K562 (cell line): Measurements from ENCODE around the gene NQO2. TPM values are rescaled to one million over a fixed set of nuclear protein-coding genes. Genes with fewer than 3 reads are reported as not detected.

Experiments
- ATAC-seq: fragments of 200-7000 bp; cut with Tn5 transposase; 3 replicates; pipeline ENCODE4 v1.9.1; 2020; ENCODE audit warnings: moderate library complexity
- BruUV-seq: library from RNA; stranded (reverse); fragments of 400-500 nt; replicated peaks from 2 replicates; lab custom pipeline; 2021; lab: Mats Ljungman, UMichigan
- CTCF ChIA-PET: fragments of 300-600 bp; formaldehyde crosslinking; extraction: SDS; loops from one replicate; lab custom pipeline; 2021; ENCODE audit warnings: low intra/inter-chr PET ratio; lab: Yijun Ruan, JAX
- POLR2A ChIA-PET: fragments of 300-600, 350-650 bp; sonication (Branson Sonifier 250); formaldehyde crosslinking; extraction: SDS; loops from one replicate; lab custom pipeline; 2021; ENCODE audit warnings: antibody characterized with exemption, inconsistent platforms; lab: Yijun Ruan, JAX
- DNase-seq, 4 experiments: peaks; one replicate each; pipeline versions ENCODE4 v3.0.0 to v3.0.0-alpha.2; 2011 to 2018; ENCODE audit warnings: low spot score in 3 of 4, mixed read lengths in 3 of 4; ENCODE audit errors: extremely low read depth in 1 of 4
- FAIRE-seq: peaks from 2 replicates; lab custom pipeline; 2011; peaks lifted over from hg19 to GRCh38; lab: Jason Lieb, UNC
- H2AFZ ChIP-seq: 2 replicates; pipeline ENCODE4 v1.6.0; 2011; ENCODE audit warnings: low read depth, low read length, control low read depth, inconsistent platforms
- H3K27ac ChIP-seq: fragments of 200-600 bp; 3 replicates; pipeline ENCODE4 v1.8.0; 2011; ENCODE audit warnings: low read depth, mild to moderate bottlenecking, control low read depth, inconsistent platforms, low read length, moderate library complexity, mixed read lengths; ENCODE audit errors: extremely low read depth
- H3K27me3 ChIP-seq, 2 experiments: fragments of 300-600 bp in 1 of 2; 2 replicates in 1 of 2; 3 replicates in 1 of 2; pipeline versions ENCODE4 v1.6.0 to v1.8.0; 2011; ENCODE audit warnings: inconsistent platforms in 2 of 2, low read length in 2 of 2, mild to moderate bottlenecking in 1 of 2, mixed read lengths in 1 of 2, moderate library complexity in 1 of 2; ENCODE audit not compliant: control insufficient read depth in 2 of 2, insufficient read depth in 2 of 2
- H3K36me3 ChIP-seq: fragments of 300-600 bp; 3 replicates; pipeline ENCODE4 v1.8.0; 2011; ENCODE audit warnings: mild to moderate bottlenecking, low read length, inconsistent platforms; ENCODE audit not compliant: control insufficient read depth, insufficient read depth
- H3K4me1 ChIP-seq, 2 experiments: fragments of 200-600 bp in 1 of 2; replicated peaks in 1 of 2; 2 replicates in 1 of 2; 3 replicates in 1 of 2; pipeline versions ENCODE4 v1.5.1 to v1.8.0; 2011; ENCODE audit warnings: inconsistent platforms in 2 of 2, low read length in 2 of 2, mild to moderate bottlenecking in 1 of 2, mixed read lengths in 1 of 2, moderate library complexity in 1 of 2; ENCODE audit not compliant: control insufficient read depth in 2 of 2, insufficient read depth in 2 of 2
- H3K4me2 ChIP-seq: 2 replicates; pipeline ENCODE4 v1.6.1; 2011; ENCODE audit warnings: low read length, control low read depth, inconsistent platforms, mixed read lengths; ENCODE audit not compliant: insufficient read depth
- H3K4me3 ChIP-seq: fragments of 200-600 bp; sonication (generic), shearing (Covaris generic); 2 replicates; pipeline ENCODE4 v1.5.1; 2016; ENCODE audit warnings: control low read depth, inconsistent platforms
- H3K79me2 ChIP-seq: fragments of 200-600 bp; 3 replicates; pipeline ENCODE4 v1.8.0; 2011; ENCODE audit warnings: low read length, inconsistent platforms; ENCODE audit not compliant: control insufficient read depth, insufficient read depth
- H3K9ac ChIP-seq, 2 experiments: 2 replicates each; pipeline versions ENCODE4 v1.6.0 to v1.6.1; 2011; ENCODE audit warnings: low read depth in 2 of 2, low read length in 2 of 2, control low read depth in 1 of 2, inconsistent platforms in 1 of 2, mild to moderate bottlenecking in 1 of 2, mixed read lengths in 1 of 2; ENCODE audit not compliant: insufficient read depth in 1 of 2
- H3K9me1 ChIP-seq: one replicate; pipeline ENCODE4 v1.6.0; 2011; ENCODE audit warnings: inconsistent platforms, mild to moderate bottlenecking, low read length, moderate library complexity; ENCODE audit not compliant: control insufficient read depth, insufficient read depth
- H3K9me3 ChIP-seq: replicated peaks from 2 replicates; pipeline ENCODE4 v1.5.1; 2011; ENCODE audit warnings: low read depth, low read length, inconsistent platforms; ENCODE audit not compliant: control insufficient read depth, insufficient read depth
- H4K20me1 ChIP-seq: replicated peaks from 2 replicates; pipeline ENCODE4 v1.6.1; 2011; ENCODE audit warnings: low read length, inconsistent platforms, mixed read lengths; ENCODE audit not compliant: control insufficient read depth, insufficient read depth
- VEZF1 ChIP-seq: fragments of 200-800 bp; sonication (Bioruptor generic); IDR thresholded peaks from 2 replicates; pipeline ENCODE4 v1.6.1; 2017; ENCODE audit warnings: missing genetic modification characterization, missing compliant biosample characterization
- WGBS: fragments of 100-300 bp; shearing (Covaris generic); methylation state at CpG from one replicate; pipeline ENCODE4 v1.1.6; 2016; ENCODE audit warnings: low coverage, mixed read lengths; ENCODE audit not compliant: insufficient coverage; ENCODE audit errors: missing lambda C conversion rate; 5-methylcytosine and 5-hydroxymethylcytosine counted together
- in situ Hi-C: fragments of 300-500 bp; cut with MboI; formaldehyde crosslinking; loops from 4 replicates; pipeline ENCODE4 v1.15.0; 2018; ENCODE audit warnings: inconsistent platforms, mixed read lengths
- intact Hi-C: fragments of 100-400 bp; cut with micrococcal nuclease; formaldehyde crosslinking; loops from 2 replicates; pipeline ENCODE4 v1.14.2; 2022
- polyA plus RNA-seq, 8 experiments: library from polyadenylated mRNA; depleted of rRNA in 4 of 8; stranded (reverse) in 5 of 8; unstranded in 3 of 8; fragments of >200 nt; fragmentation: Nextera tagmentation in 2 of 8; fragmentation: Illumina TruSeq in 1 of 8; extraction: Ambion mirVana in 2 of 8; extraction: Trizol in 1 of 8; gene quantifications; 2 replicates each; pipeline versions ENCODE4 v1.2.1 to v1.2.3, GENCODE V29; 2011 to 2014; ENCODE audit warnings: inconsistent platforms in 1 of 8, missing spikeins in 1 of 8
- total RNA-seq, 7 experiments: library from RNA; depleted of rRNA in 6 of 7; stranded (reverse); fragments of >200 nt in 6 of 7; fragmentation: Illumina TruSeq in 2 of 7; extraction: Trizol in 2 of 7; gene quantifications; 2 replicates each; pipeline versions ENCODE4 v1.2.1 to v1.2.3, GENCODE V29; 2011 to 2021; ENCODE audit warnings: low replicate concordance in 1 of 7
- TF ChIP-seq, protein P1 (sequence below): sonication (generic); formaldehyde crosslinking; IDR thresholded peaks from 2 replicates; pipeline ENCODE4 v1.8.0; 2022; ENCODE audit warnings: mild to moderate bottlenecking, missing genetic modification reagents, borderline replicate concordance
- TF ChIP-seq, protein P2 (sequence below), 2 experiments: fragments of 450-650 bp in 1 of 2; sonication (generic) in 1 of 2; formaldehyde crosslinking in 1 of 2; IDR thresholded peaks; 2 replicates each; pipeline versions ENCODE4 v1.7.1 to v1.9.0; 2016 to 2022; ENCODE audit warnings: inconsistent platforms in 1 of 2, mild to moderate bottlenecking in 1 of 2, missing genetic modification reagents in 1 of 2
- TF ChIP-seq, protein P3 (sequence below): fragments of 450-650 bp; conservative IDR thresholded peaks from 2 replicates; pipeline ENCODE4 v1.6.1; 2016; ENCODE audit warnings: missing genetic modification characterization, low read depth, mild to moderate bottlenecking, control low read depth, missing compliant biosample characterization

NQO2 gene
- total and polyA plus RNA-seq, 9 of the 15 experiments (the other 6 are each of a cell fraction or from before 2014, with no cell fraction given), result 54.6 to 214 (median 116) TPM

DNA sequence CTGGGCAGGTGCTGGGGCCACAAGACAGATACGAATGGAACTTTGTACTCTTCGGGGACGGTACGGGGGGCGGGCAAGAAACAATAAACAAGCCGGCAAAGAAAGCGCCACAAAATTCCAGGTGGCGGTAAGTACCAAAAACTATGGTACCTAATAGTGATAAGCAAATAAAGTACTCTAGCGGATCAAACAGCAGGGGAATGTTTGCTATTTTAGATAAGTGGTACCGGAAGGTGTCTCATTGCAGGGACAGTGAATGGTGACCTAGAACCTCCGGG is 53.5 kb downstream of the NQO2 start:
- DNase-seq, result no peak
- Histone ChIP-seq H3K4me1 (peaks cover 33 to 35% of the 10 kb centered on the region in 2 experiments), H2AFZ (peak overlapping the region; percentile 94), H3K9ac (peak overlapping the region; percentile 74 to 96), H3K27ac (peak overlapping the region; percentile 80), H3K9me3 (no peaks in the 10 kb centered on the region), H3K36me3 (no peaks in the 10 kb centered on the region), H3K27me3 (no peaks in the 10 kb centered on the region), H3K9me1 (no peaks in the 10 kb centered on the region), H4K20me1 (no peaks in the 10 kb centered on the region), H3K4me3 (peak overlapping the region; percentile 66), H3K79me2 (peaks cover 8% of the 10 kb centered on the region; the same call in 2 of the 3 replicates), H3K4me2 (peak overlapping the region; percentile 84)
- ATAC-seq, result no peak; the same call in 2 of the 3 replicates
- ChIA-PET POLR2A (interaction anchor here (0.6 to 2.8 kb wide), 19 partner anchors 8 to 262 kb away, joined by 3 to 24 read pairs (median 7); partner anchors contain the start of genes SERPINB1 and SERPINB9), CTCF (interaction anchor here (0.8 to 2.4 kb wide), 5 partner anchors 9 to 207 kb away, joined by 3 to 7 read pairs (median 5); partner anchors contain the start of gene NQO2)
- intact Hi-C loops, result loop anchor here (1.0 to 5.0 kb wide), 3 partner anchors 30 to 121 kb away; no protein-coding TSS in a partner anchor
- no peak for FAIRE-seq
- 6% methylated on average over 11 of the region's 11 CpGs for WGBS
- in situ Hi-C loops, result loop anchor here (5.0 to 10.0 kb wide), 3 partner anchors 51 to 268 kb away; partner anchors contain the start of gene SERPINB1
- BruUV-seq, result TSS peak; percentile 80
- TF ChIP-seq VEZF1 (CRISPR knock-in tag), result no peak
- TF ChIP-seq, protein P1, sequence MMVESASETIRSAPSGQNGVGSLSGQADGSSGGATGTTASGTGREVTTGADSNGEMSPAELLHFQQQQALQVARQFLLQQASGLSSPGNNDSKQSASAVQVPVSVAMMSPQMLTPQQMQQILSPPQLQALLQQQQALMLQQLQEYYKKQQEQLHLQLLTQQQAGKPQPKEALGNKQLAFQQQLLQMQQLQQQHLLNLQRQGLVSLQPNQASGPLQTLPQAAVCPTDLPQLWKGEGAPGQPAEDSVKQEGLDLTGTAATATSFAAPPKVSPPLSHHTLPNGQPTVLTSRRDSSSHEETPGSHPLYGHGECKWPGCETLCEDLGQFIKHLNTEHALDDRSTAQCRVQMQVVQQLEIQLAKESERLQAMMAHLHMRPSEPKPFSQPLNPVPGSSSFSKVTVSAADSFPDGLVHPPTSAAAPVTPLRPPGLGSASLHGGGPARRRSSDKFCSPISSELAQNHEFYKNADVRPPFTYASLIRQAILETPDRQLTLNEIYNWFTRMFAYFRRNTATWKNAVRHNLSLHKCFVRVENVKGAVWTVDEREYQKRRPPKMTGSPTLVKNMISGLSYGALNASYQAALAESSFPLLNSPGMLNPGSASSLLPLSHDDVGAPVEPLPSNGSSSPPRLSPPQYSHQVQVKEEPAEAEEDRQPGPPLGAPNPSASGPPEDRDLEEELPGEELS (CRISPR knock-in tag), result 0 out of 2 replicates have a peak, but pooled peaks have one; percentile 16
- TF ChIP-seq, protein P2, sequence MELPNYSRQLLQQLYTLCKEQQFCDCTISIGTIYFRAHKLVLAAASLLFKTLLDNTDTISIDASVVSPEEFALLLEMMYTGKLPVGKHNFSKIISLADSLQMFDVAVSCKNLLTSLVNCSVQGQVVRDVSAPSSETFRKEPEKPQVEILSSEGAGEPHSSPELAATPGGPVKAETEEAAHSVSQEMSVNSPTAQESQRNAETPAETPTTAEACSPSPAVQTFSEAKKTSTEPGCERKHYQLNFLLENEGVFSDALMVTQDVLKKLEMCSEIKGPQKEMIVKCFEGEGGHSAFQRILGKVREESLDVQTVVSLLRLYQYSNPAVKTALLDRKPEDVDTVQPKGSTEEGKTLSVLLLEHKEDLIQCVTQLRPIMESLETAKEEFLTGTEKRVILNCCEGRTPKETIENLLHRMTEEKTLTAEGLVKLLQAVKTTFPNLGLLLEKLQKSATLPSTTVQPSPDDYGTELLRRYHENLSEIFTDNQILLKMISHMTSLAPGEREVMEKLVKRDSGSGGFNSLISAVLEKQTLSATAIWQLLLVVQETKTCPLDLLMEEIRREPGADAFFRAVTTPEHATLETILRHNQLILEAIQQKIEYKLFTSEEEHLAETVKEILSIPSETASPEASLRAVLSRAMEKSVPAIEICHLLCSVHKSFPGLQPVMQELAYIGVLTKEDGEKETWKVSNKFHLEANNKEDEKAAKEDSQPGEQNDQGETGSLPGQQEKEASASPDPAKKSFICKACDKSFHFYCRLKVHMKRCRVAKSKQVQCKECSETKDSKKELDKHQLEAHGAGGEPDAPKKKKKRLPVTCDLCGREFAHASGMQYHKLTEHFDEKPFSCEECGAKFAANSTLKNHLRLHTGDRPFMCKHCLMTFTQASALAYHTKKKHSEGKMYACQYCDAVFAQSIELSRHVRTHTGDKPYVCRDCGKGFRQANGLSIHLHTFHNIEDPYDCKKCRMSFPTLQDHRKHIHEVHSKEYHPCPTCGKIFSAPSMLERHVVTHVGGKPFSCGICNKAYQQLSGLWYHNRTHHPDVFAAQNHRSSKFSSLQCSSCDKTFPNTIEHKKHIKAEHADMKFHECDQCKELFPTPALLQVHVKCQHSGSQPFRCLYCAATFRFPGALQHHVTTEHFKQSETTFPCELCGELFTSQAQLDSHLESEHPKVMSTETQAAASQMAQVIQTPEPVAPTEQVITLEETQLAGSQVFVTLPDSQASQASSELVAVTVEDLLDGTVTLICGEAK (IDR thresholded peaks at IDR 0.05), result peak; percentile 27
- TF ChIP-seq, protein P2 (CRISPR knock-in tag; IDR thresholded peaks at IDR 0.05), result no peak
- TF ChIP-seq, protein P3, sequence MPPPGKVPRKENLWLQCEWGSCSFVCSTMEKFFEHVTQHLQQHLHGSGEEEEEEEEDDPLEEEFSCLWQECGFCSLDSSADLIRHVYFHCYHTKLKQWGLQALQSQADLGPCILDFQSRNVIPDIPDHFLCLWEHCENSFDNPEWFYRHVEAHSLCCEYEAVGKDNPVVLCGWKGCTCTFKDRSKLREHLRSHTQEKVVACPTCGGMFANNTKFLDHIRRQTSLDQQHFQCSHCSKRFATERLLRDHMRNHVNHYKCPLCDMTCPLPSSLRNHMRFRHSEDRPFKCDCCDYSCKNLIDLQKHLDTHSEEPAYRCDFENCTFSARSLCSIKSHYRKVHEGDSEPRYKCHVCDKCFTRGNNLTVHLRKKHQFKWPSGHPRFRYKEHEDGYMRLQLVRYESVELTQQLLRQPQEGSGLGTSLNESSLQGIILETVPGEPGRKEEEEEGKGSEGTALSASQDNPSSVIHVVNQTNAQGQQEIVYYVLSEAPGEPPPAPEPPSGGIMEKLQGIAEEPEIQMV (tag), result no peak
